Keratinocyte (primary cell): ENCODE measurements around the gene G6PC3. TPM values are rescaled to one million over a fixed set of nuclear protein-coding genes. Genes with fewer than 3 reads are reported as not detected.

Source experiments
- DNase-seq: peaks from one replicate; pipeline ENCODE4 v3.0.0-alpha.2; 2011; ENCODE audit warnings: low read depth, missing footprints, low spot score
- FAIRE-seq: peaks from 2 replicates; lab custom pipeline; 2011; peaks lifted over from hg19 to GRCh38; lab: Jason Lieb, UNC
- H2AFZ ChIP-seq: 2 replicates; pipeline ENCODE4 v1.6.0; 2012; ENCODE audit warnings: low read length, control low read depth, inconsistent platforms; ENCODE audit not compliant: control insufficient read depth
- H3K27ac ChIP-seq: 2 replicates; pipeline ENCODE4 v1.5.1; 2011; ENCODE audit warnings: low read length; ENCODE audit not compliant: control insufficient read depth, insufficient read depth
- H3K27me3 ChIP-seq: 3 replicates; pipeline ENCODE4 v1.6.0; 2011; ENCODE audit warnings: low read length; ENCODE audit not compliant: control insufficient read depth, insufficient read depth; ENCODE audit errors: extremely low read depth
- H3K36me3 ChIP-seq, 2 experiments: 2 replicates in 1 of 2; 3 replicates in 1 of 2; pipeline ENCODE4 v1.5.1; 2011; ENCODE audit warnings: low read length in 2 of 2, mild to moderate bottlenecking in 1 of 2; ENCODE audit not compliant: control insufficient read depth in 2 of 2, insufficient read depth in 2 of 2; ENCODE audit errors: extremely low read depth in 1 of 2
- H3K4me1 ChIP-seq: 3 replicates; pipeline ENCODE4 v1.5.1; 2011; ENCODE audit warnings: low read length; ENCODE audit not compliant: control insufficient read depth, insufficient read depth; ENCODE audit errors: extremely low read depth
- H3K4me2 ChIP-seq: 3 replicates; pipeline ENCODE4 v1.6.0; 2011; ENCODE audit warnings: low read depth, low read length; ENCODE audit not compliant: control insufficient read depth, insufficient read depth; ENCODE audit errors: extremely low read depth
- H3K4me3 ChIP-seq, 3 experiments: fragments of 200-600 bp in 1 of 3; sonication (generic) in 1 of 3; 2 replicates in 2 of 3; 3 replicates in 1 of 3; pipeline ENCODE4 v1.5.1; 2011 to 2016; ENCODE audit warnings: low read length in 3 of 3, mild to moderate bottlenecking in 3 of 3, control low read depth in 2 of 3, inconsistent platforms in 1 of 3, low read depth in 1 of 3, mixed read lengths in 1 of 3, mixed run types in 1 of 3, moderate library complexity in 1 of 3; ENCODE audit not compliant: control insufficient read depth in 2 of 3, insufficient read depth in 2 of 3; ENCODE audit errors: extremely low read depth in 1 of 3
- H3K79me2 ChIP-seq: 2 replicates; pipeline ENCODE4 v1.6.0; 2012; ENCODE audit warnings: low read length; ENCODE audit not compliant: control insufficient read depth, insufficient read depth
- H3K9ac ChIP-seq: 3 replicates; pipeline ENCODE4 v1.6.0; 2011; ENCODE audit warnings: low read length; ENCODE audit not compliant: control insufficient read depth, insufficient read depth; ENCODE audit errors: extremely low read depth
- H3K9me1 ChIP-seq: 3 replicates; pipeline ENCODE4 v1.6.0; 2011; ENCODE audit warnings: low read length; ENCODE audit not compliant: control insufficient read depth, insufficient read depth; ENCODE audit errors: extremely low read depth
- H3K9me3 ChIP-seq: 2 replicates; pipeline ENCODE4 v1.5.1; 2012; ENCODE audit warnings: low read depth, low read length; ENCODE audit not compliant: control insufficient read depth
- H4K20me1 ChIP-seq: 3 replicates; pipeline ENCODE4 v1.6.0; 2011; ENCODE audit warnings: low read length; ENCODE audit not compliant: control insufficient read depth, insufficient read depth; ENCODE audit errors: extremely low read depth
- EZH2 ChIP-seq: IDR thresholded peaks from one replicate; pipeline ENCODE4 v1.6.1; 2012; ENCODE audit warnings: inconsistent platforms, mild to moderate bottlenecking, low read length, moderate library complexity
- dilution Hi-C: fragments of 300-500 bp; cut with MboI; formaldehyde crosslinking; loops from one replicate; pipeline ENCODE4 v1.7.0; 2020; ENCODE audit warnings: low sequenced_read_pairs; ENCODE audit not compliant: extremely low pct_ligation_motif_present
- polyA plus RNA-seq, 5 experiments: library from polyadenylated mRNA; depleted of rRNA in 3 of 5; stranded (reverse) in 3 of 5; stranded (forward) in 1 of 5; unstranded in 1 of 5; fragments of >200 nt; gene quantifications; 1 replicate in 1 of 5; 2 replicates in 3 of 5; 3 replicates in 1 of 5; pipeline versions ENCODE4 v1.2.1 to v1.2.3, GENCODE V29; 2011 to 2012; ENCODE audit warnings: missing spikeins in 2 of 5, low read depth in 1 of 5, low replicate concordance in 1 of 5
- TF ChIP-seq, protein P1 (sequence below), 3 experiments: IDR thresholded peaks in 1 of 3; conservative IDR thresholded peaks in 1 of 3; optimal IDR thresholded peaks in 1 of 3; 2 replicates in 2 of 3; 3 replicates in 1 of 3; pipeline versions ENCODE3 to v1.5.1; 2011; ENCODE audit warnings: low read length in 3 of 3, mild to moderate bottlenecking in 3 of 3, moderate library complexity in 2 of 3, control low read depth in 1 of 3, inconsistent platforms in 1 of 3; ENCODE audit not compliant: insufficient read depth in 2 of 3; ENCODE audit errors: extremely low read depth in 1 of 3

The G6PC3 gene
- polyA plus RNA-seq, 1 donor (not counting 4 experiments of a cell fraction or from before 2014, with no cell fraction given): 28.0 TPM

DNA sequence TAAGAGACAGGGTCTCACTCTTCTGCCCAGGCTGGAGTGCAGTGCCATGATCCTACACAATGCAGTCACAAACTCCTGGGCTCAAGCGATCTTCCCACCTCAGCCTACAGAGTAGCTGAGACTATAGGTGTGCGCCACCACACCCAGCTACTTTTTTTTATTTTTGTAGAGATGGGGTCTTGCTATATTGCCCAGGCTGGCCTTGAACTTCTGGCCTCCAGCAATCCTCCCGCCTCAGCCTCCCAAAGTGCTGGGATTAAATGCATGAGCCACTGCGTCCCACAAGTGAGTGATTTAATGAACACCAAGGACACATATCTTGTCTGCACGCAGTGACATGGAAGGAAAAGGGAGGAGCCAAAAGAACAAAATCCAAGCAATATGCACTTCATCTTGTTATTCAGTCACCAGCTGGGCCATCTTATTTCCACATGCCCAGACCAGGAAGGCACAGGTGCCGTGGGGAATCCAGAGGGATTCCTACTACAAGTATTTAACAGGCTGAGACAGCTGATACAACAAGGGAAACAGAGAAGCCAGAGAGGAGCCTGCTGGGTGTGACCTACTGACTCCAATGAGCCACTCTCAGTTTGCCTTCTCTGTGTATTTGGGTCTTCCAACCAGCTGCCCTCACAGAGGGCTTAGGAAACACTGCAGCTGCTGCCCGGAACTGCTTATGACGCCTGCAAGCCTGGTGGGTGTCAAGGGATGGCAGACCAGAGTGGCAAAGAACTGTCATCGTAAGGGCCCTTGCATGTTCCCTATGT, 21.1 kb upstream of the G6PC3 start:
- no peak for FAIRE-seq
- DNase-seq: no peak
- TF ChIP-seq, protein P1, sequence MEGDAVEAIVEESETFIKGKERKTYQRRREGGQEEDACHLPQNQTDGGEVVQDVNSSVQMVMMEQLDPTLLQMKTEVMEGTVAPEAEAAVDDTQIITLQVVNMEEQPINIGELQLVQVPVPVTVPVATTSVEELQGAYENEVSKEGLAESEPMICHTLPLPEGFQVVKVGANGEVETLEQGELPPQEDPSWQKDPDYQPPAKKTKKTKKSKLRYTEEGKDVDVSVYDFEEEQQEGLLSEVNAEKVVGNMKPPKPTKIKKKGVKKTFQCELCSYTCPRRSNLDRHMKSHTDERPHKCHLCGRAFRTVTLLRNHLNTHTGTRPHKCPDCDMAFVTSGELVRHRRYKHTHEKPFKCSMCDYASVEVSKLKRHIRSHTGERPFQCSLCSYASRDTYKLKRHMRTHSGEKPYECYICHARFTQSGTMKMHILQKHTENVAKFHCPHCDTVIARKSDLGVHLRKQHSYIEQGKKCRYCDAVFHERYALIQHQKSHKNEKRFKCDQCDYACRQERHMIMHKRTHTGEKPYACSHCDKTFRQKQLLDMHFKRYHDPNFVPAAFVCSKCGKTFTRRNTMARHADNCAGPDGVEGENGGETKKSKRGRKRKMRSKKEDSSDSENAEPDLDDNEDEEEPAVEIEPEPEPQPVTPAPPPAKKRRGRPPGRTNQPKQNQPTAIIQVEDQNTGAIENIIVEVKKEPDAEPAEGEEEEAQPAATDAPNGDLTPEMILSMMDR (optimal IDR thresholded peaks at IDR 0.05 in 1 of 3, IDR thresholded peaks at IDR 0.05 in 1 of 3, conservative IDR thresholded peaks at IDR 0.05 in 1 of 3; ENCODE audit: extremely low read depth in 1 of 3, insufficient read depth in 2 of 3, low read length in 3 of 3): no peak
- no peak for TF ChIP-seq EZH2
- Histone ChIP-seq H3K9ac (no peak overlapping the region), H3K79me2 (peaks cover 71% of the 10 kb centered on the region), H3K27ac (no peak overlapping the region), H3K36me3 (peaks cover 19 to 26% of the 10 kb centered on the region in 2 experiments), H3K4me1 (peaks cover 3% of the 10 kb centered on the region), H3K4me2 (no peak overlapping the region), H3K27me3 (no peaks in the 10 kb centered on the region), H3K9me1 (no peaks in the 10 kb centered on the region), H4K20me1 (peaks cover 3% of the 10 kb centered on the region), H3K4me3 (no peak overlapping the region), H3K9me3 (no peaks in the 10 kb centered on the region), H2AFZ (no peak overlapping the region)
- dilution Hi-C loops: no loop called here

DNA sequence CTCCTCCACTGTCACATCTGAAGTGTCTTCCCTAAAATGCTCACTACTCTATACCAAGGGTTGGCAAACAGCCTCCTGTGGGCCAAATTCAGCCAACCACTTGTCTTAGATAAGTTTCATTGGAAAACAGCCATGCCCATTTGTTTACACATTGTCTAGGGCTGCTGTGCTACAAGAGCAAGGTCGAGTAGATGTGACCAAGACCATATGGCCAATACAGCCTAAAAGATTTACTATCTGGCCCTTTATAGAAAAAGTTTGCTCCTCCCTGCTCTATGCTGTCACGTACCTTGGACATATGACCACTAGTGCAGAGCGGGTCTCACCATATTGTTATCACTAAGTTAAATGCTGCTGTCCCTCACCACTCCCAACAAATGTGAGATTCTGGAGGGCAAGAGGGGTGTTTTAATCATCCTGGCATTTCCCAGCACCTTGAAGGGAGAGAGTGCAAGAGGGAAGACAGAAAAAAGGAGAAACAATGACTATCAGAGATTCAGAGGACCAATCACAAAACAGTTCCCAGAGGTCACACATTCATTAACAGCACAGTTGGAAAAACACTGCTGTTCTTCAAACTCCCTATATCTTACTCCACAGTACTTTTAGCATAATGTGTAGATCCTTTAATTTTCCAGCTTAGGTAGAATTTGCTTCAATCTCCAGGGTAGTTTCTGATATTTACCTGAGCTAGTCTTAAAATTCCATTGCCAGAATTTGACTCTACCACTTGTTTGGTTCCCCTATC, 17.2 kb upstream of the G6PC3 start:
- Histone ChIP-seq H3K4me1 (no peaks in the 10 kb centered on the region), H3K4me3 (no peak overlapping the region), H3K27me3 (no peaks in the 10 kb centered on the region), H3K9ac (no peak overlapping the region), H3K27ac (no peak overlapping the region), H3K9me3 (no peaks in the 10 kb centered on the region), H2AFZ (no peak overlapping the region), H3K4me2 (no peak overlapping the region), H4K20me1 (no peaks in the 10 kb centered on the region), H3K79me2 (peaks cover 82% of the 10 kb centered on the region), H3K36me3 (peaks cover 21 to 28% of the 10 kb centered on the region in 2 experiments), H3K9me1 (no peaks in the 10 kb centered on the region)
- dilution Hi-C loops: no loop called here
- TF ChIP-seq EZH2: no peak
- TF ChIP-seq, protein P1 (optimal IDR thresholded peaks at IDR 0.05 in 1 of 3, IDR thresholded peaks at IDR 0.05 in 1 of 3, conservative IDR thresholded peaks at IDR 0.05 in 1 of 3; ENCODE audit: extremely low read depth in 1 of 3, insufficient read depth in 2 of 3, low read length in 3 of 3): no peak
- FAIRE-seq: no peak
- no peak for DNase-seq
